ENCODE measurements around the gene PLAGL2.
A peak's percentile ranks its signal among the peaks of the same experiment; 100 is the strongest.
"Not testable (repeated sequence)": the region's sequence is repeated elsewhere in the genome, so short reads cannot be mapped to it uniquely, and the experiment has no call there.

The PLAGL2 gene

GRCh38 chr20:32179515-32179914 lies 28.0 kb downstream of the PLAGL2 start:
- DNase-seq, result no peak

DNA sequence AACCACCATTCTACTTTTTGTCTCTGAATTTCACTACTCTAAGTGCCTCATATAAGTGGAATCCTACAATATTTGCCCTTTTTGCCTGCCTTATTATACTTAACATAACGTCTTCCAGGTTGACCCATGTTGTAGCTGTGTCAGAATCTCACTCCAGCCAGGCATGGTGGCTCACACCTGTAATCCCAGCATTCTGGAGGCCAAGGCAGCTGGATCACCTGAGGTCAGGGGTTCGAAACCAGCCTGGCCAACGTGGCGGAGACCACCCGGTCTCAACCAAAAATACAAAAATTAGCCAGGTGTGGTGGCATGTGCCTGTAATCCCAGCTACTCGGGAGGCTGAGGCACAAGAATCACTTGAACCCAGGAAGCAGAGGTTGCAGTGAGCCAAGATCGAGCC lies 29.8 kb downstream of the PLAGL2 start:
- not testable (repeated sequence) for DNase-seq

GRCh38 chr20:32168184-32168910 lies 39.2 kb downstream of the PLAGL2 start:
- DNase-seq, result peak in 1 of 2 experiments; percentile 17

DNA sequence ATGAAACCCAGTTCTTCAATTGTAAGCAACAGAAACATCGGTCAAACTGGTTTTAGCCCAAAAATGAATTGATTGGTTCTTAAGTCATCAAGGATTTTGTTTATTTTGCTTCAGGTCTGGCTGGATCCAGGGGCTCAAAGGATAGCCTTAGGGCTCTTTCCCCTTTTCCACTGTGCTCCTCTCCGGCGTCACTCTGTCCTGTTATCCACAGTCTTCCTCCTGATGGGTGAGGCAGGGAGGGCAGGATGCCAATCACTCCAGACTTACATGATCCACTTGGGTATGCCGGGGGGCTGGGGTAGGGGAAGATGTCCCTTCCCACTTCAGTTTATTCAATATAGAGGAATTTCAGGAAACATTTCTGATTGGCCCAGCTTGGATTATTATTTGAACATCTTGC lies 40.0 kb downstream of the PLAGL2 start:
- DNase-seq, result no peak

DNA sequence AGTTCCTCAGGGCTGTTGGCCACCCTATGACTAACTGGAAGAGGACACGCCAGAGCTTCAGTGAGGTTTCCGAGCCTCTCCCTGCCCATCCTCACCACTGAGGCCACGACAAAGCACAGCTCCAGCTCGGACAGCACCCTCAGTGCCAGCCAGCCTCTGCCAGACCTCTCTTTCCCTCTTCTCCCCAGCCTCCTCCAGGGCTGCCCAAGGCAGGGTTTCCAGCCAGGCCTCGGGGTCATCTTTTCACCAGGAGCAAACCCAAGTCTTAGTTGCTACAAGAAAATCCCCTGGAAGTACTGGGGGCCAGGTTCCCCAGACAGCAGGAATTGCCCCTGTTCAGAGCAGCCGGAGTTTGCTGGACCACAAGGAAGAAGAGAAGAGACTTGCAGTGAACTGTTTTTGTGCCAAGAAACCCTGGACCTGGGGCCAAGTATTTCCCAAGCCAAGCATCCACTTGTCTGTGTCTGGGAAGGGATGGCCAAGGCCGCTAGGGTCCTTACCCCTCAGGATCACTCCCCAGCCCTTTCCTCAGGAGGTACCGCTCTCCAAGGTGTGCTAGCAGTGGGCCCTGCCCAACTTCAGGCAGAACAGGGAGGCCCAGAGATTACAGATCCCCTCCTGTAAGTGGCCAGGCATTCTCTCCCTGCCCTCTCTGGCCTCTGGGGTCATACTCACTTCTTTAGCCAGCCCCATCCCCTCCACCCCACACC lies 41.6 kb downstream of the PLAGL2 start:
- no peak for DNase-seq

DNA sequence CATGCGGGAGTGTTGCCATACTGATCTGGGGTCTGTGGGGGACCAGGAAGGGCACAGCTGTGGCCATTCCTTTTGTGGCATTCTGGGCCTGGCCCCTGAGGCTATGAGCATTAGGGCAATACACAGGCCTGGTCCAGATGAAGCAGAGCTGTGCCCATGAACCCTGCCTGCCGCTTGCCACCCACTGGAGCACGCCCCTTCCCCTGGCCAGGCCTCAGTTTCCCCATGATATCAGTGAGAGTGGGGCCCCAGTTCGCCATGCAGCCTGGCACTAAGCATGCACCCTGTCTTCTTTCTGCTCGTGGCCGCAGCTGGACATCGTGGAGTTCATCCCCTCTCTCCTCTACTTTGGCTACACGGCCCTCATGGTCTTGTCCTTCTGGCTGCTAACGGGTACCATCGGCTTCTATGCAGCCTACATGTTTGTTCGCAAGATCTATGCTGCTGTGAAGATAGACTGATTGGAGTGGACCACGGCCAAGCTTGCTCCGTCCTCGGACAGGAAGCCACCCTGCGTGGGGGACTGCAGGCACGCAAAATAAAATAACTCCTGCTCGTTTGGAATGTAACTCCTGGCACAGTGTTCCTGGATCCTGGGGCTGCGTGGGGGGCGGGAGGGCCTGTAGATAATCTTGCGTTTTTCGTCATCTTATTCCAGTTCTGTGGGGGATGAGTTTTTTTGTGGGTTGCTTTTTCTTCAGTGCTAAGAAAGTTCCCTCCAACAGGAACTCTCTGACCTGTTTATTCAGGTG lies 42.4 kb downstream of the PLAGL2 start:
- no peak for DNase-seq

- no peak for DNase-seq
Observed at GRCh38 chr20:32163951-32164350, 43.6 kb downstream of the PLAGL2 start.

GRCh38 chr20:32162351-32162750 lies 45.2 kb downstream of the PLAGL2 start:
- DNase-seq, result no peak

DNA sequence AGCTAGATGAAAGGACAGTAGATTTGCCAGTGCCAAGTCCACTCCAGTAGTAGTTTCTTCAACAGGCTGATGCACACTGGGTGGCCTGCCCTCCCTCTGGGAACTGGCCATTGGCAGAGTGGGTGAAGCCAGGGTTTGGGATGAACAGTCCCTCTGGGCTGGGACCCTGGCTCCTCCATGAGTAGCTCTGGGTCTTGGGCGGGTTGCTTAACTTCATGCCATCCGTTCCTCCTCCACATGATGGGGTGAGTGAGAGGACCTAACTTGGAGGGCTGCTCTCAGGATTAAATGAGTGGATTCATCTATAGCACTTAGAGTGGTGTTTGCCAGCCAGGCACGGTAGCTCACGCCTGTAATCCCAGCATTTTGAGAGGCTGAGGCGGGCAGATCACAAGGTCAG lies 47.2 kb downstream of the PLAGL2 start:
- DNase-seq, result no peak

DNA sequence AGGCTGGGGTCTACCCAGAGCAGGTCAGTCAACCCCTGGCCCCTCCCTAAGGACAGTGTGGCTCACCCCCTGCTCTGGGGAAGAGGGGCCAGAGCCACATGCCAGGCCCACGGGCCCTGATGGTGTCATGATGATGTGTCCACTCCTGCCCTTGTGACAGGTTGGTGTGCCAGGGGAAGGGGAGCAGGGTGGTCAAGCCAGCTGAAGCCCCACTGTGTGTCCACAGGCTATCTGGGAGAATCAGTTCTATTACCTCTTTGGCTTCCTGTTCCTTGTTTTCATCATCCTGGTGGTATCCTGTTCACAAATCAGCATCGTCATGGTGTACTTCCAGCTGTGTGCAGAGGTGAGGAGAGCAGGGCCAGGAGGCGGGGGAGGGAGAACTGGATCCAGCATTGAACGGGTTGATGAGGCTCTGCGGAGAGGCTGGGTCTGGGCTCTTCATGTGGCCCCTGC lies 47.7 kb downstream of the PLAGL2 start:
- DNase-seq, result no peak

DNA sequence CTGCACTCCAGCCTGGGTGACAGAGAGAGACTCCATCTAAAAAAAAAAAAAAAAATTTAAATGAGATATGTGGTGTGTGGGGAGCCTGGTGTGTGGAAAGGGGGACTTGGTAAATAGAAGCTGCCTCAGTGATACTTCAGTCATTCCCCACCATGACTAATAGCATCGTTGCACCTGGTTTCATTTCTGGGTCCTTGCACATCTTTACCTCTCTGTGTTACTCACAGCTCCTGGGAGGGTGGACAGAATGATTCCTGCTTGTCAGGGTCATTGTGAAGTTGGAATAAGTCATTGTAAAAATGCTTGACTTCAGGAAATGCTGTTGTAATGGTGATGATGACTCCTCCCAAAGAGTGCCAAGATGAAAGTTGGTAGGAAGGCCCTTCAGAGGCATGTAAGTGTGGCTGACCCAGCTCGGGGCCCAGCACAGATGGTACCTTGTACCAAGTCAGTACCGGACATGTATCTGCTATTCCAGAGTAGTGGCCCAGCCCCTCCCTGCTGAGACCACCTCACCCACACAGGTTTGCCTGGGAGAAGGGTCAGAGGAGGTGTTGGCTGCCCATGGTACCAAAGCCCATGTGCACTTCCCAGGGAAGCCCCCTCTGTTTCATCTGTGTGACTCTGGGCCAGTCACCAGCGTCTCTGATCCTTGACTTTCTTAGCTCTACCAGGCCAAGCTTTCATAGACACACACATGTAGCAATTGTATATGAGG lies 48.4 kb downstream of the PLAGL2 start:
- DNase-seq, result no peak

GRCh38 chr20:32158351-32158750 lies 49.2 kb downstream of the PLAGL2 start:
- no peak for DNase-seq

DNA sequence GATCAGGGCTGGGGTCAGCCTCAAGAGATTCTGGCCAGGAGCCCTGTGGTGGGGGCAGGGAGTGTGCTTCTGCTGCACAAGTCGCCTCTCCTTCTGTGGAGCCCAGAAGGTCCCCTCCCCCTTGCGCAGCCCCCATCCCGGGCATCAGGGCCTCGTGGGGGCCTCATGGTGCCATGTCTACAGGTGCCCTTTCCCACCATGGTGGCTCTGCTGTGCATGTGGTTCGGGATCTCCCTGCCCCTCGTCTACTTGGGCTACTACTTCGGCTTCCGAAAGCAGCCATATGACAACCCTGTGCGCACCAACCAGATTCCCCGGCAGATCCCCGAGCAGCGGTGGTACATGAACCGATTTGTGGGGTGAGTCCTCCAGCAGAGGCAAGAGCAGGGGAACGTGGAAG lies 49.9 kb downstream of the PLAGL2 start:
- DNase-seq, result no peak

GRCh38 chr20:32155017-32155981 lies 52.2 kb downstream of the PLAGL2 start:
- DNase-seq, result no peak

DNA sequence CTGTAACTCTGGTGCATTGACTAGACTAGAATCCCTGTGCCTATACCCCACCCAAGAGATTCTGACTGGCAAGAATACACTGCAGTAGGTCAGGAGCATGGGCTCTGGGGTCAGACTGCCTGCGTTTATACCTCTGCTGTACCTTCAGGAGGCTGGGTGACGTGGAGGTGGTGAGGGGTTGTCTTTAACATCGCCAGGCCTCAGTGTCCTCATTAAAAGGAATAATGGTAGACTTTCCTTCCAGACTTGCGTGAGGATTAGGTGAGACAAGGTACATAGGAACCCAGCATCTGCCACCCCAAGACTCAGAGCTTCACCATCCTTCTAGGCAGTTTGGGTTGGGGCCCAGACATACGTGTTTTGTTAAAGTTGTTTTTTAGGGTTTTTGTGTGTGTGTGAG lies 53.8 kb downstream of the PLAGL2 start:
- DNase-seq, result no peak

DNA sequence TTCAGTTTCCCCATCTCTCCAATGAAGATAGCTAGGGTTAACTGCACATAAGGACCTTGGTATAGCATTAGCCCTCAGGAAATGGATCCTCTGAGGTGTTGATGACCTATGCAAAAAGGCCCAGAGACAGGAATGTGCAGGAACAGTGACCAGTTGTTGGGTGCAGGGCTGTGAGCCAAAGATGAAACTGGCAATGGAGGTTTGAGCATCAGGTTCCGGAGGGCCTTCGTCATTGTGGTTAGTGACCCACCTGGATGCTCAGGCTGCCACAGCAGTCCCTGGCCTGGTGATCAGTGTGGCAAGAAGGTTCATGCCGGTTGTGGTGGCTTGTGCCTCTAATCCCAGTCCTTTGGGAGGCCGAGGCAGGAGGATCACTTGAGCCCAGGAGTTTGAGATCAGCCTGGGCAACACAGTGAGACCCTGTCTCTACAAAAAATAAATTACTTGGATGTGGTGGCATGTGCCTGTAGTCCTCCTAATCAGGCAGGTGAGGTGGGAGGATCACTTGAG lies 54.3 kb downstream of the PLAGL2 start:
- DNase-seq, result no peak

GRCh38 chr20:32152421-32153155 lies 55.0 kb downstream of the PLAGL2 start:
- DNase-seq, result no peak

- no peak for DNase-seq
Observed at GRCh38 chr20:32150291-32150848, 57.2 kb downstream of the PLAGL2 start.

DNA sequence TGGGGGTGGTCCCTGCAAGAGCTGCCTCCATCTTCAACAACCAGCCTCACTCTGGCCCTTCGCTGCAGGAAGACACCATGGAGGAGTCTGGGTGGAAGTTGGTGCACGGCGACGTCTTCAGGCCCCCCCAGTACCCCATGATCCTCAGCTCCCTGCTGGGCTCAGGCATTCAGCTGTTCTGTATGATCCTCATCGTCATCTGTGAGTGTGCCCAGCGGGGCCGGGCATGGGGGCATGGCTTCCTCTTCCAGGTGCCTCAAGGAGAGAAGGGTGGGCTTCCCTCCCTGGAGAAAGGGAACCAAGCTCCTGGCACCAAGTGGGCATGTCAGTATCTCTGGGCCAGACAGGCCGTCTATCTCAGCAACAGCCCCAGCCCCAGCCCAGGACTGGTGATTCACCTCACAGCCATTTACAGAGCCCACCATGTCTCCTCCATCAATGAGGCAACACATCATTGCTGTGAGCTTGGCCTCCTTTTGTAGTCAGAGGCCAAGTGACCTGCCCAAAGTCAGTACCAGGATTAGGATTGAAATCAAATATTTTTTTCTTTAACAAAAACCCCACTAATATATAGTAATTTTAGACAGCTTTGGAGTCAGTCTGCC lies 57.9 kb downstream of the PLAGL2 start:
- DNase-seq, result no peak
